Omental fat pad (tissue), 4 donors: ENCODE measurements around the gene ANTKMT. TPM values are rescaled to one million over a fixed set of nuclear protein-coding genes. Genes with fewer than 3 reads are reported as not detected.

Experiments
- ATAC-seq: fragments of 150-250 bp; one replicate; pipeline ENCODE4 v1.9.1; 2016; ENCODE audit warnings: mild to moderate bottlenecking, moderate library complexity; ENCODE audit not compliant: low FRiP score
- DNase-seq: peaks from one replicate; pipeline ENCODE4 v3.0.0-alpha.2; 2019; ENCODE audit warnings: low spot score
- total RNA-seq, 4 donors: library from RNA; depleted of rRNA; stranded (reverse); fragments of >200 nt; gene quantifications; one replicate each; pipeline ENCODE4 v1.1.0, GENCODE V29; 2016
- TF ChIP-seq, protein P1 (sequence below), 3 donors: fragments of 450-650 bp; IDR thresholded peaks; one replicate each; pipeline ENCODE4 v1.5.1; 2016 to 2017; ENCODE audit warnings: antibody characterized with exemption in 3 of 3, mild to moderate bottlenecking in 3 of 3, moderate library complexity in 2 of 3

The ANTKMT gene
- total RNA-seq, 4 donors from 2014 or later, result 21.9 to 45.4 (median 36.2) TPM

DNA sequence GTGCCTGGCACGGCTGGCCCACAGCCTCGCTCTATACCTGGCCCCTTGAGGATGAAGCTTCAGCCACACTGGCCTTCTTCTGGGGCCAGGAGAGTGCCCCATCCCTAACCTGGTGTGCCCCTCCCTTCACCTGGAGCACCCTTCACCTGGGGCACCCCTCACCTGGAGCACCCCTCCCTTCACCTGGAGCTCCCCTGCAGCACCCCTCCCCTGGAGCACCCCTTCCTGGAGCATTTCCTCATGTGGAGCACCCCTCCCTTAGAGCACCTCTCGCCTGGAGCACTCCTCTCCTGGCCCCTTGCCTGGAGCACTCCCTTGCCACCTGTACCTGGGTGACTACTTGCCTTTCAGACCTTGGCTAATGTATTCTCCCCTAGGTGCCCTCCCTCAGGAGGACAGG lies 12.9 kb upstream of the ANTKMT start:
- TF ChIP-seq, protein P1, sequence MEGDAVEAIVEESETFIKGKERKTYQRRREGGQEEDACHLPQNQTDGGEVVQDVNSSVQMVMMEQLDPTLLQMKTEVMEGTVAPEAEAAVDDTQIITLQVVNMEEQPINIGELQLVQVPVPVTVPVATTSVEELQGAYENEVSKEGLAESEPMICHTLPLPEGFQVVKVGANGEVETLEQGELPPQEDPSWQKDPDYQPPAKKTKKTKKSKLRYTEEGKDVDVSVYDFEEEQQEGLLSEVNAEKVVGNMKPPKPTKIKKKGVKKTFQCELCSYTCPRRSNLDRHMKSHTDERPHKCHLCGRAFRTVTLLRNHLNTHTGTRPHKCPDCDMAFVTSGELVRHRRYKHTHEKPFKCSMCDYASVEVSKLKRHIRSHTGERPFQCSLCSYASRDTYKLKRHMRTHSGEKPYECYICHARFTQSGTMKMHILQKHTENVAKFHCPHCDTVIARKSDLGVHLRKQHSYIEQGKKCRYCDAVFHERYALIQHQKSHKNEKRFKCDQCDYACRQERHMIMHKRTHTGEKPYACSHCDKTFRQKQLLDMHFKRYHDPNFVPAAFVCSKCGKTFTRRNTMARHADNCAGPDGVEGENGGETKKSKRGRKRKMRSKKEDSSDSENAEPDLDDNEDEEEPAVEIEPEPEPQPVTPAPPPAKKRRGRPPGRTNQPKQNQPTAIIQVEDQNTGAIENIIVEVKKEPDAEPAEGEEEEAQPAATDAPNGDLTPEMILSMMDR (IDR thresholded peaks at IDR 0.05), result no peak
- DNase-seq (no peak), ATAC-seq (no peak)

DNA sequence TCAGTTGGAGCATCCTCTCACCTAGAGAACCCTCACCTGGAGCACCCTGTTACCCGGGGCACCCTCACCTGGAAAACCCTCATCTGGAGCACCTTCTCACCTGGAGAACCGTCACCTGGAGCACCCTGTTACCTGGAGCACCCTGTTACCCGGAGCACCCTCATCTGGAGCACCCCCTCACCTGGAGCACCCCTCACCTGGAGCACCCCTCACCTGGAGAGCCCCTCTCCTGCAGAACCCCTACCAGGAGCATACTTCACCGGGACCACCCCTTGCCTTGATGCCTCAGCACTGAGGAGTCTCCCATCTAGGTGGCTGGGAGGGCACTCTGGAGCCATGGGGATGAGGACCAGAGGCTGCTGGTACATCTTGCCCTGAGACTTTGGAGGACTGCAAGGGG lies 12.0 kb upstream of the ANTKMT start:
- TF ChIP-seq, protein P1 (IDR thresholded peaks at IDR 0.05), result no peak
- ATAC-seq (no peak), DNase-seq (no peak)

GRCh38 chr16:709566-710499 lies 11.1 kb upstream of the ANTKMT start:
- DNase-seq, result no peak
- TF ChIP-seq, protein P1 (IDR thresholded peaks at IDR 0.05), result no peak
- ATAC-seq, result no peak

DNA sequence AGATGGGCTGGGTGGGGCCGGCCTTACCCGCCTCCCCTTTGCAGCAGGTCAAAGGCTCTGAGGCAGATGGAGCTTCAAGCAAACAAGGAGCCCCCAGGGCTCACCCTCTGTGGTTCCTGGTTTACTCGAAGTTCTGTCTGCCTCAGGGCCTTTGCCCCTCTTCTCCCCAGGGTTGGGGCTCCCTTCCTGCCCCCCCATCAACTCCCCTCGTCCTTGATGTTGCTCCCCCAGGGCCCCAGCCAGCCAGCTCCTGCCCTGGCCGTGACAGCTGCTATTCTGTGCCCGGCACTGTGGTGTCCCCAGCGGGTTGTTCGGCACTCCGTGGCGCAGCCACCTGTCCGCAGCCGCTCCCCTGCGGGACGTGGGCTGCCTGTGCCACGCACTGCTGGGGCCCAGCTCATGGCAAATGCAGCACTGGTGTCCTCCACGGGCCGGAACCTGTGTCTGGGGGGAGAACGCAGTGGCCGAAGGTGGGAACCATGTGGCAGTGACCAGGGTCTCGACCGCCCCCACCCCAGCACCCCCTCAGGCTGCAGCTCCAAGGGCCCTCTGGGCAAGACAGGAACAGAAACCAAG lies 10.4 kb upstream of the ANTKMT start:
- no peak for ATAC-seq
- no peak for DNase-seq
- TF ChIP-seq, protein P1 (IDR thresholded peaks at IDR 0.05), result no peak

- no peak for ATAC-seq
- TF ChIP-seq, protein P1 (IDR thresholded peaks at IDR 0.05), result no peak
- DNase-seq, result no peak
These were observed 9.9 kb upstream of the ANTKMT start for GRCh38 chr16:711084-711483.

- TF ChIP-seq, protein P1 (IDR thresholded peaks at IDR 0.05), result peak in 1 of 3 donors; percentile 84
- peak; percentile 23 for ATAC-seq
- DNase-seq, result no peak
These were observed 9.2 kb upstream of the ANTKMT start for GRCh38 chr16:711548-712320.
